Activated CD8-positive, alpha-beta memory T cell treated with anti-CD3 and anti-CD28 coated beads for 4 hours (primary cell): ENCODE results near the gene FAM117A.
"Not testable (repeated sequence)": the region's sequence is repeated elsewhere in the genome, so short reads cannot be mapped to it uniquely, and the experiment has no call there.

Source experiments
- DNase-seq, 2 donors: peaks; one replicate each; pipeline ENCODE4 v3.0.0-alpha.2; 2020; ENCODE audit warnings: low read depth in 2 of 2

FAM117A gene

GRCh38 chr17:49739641-49740271 lies 24.2 kb downstream of the FAM117A start:
- peak; percentile 77 to 83 for DNase-seq

GRCh38 chr17:49738456-49739163 lies 25.3 kb downstream of the FAM117A start:
- DNase-seq, result no peak

- DNase-seq, result no peak
These were observed 29.1 kb downstream of the FAM117A start for GRCh38 chr17:49734515-49735490.

GRCh38 chr17:49731435-49731831 lies 32.5 kb downstream of the FAM117A start:
- DNase-seq, result no peak

- no peak for DNase-seq
These were observed 33.0 kb downstream of the FAM117A start for GRCh38 chr17:49730785-49731434.

- DNase-seq, result no peak
These were observed 33.7 kb downstream of the FAM117A start for GRCh38 chr17:49730078-49730784.

DNA sequence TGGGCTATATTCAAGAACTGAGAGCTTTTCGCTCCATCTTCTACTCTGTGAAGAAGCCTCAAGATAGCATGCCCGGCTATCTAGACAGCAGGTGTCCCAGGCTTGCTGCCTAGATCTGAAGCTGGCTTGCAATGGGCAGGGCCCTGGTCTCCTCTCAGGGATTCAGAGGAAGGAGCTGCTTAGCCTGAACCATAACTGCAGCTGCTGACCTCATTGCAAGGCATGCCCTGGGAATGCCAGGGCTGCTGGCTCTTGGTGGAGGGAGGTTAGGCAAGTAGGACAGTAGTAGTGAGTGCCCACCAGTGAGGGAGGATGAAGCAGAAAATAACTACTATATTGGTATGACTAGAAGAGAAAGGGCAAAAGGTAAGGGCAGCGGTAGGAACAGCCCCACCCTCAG lies 34.9 kb downstream of the FAM117A start:
- DNase-seq, result no peak

DNA sequence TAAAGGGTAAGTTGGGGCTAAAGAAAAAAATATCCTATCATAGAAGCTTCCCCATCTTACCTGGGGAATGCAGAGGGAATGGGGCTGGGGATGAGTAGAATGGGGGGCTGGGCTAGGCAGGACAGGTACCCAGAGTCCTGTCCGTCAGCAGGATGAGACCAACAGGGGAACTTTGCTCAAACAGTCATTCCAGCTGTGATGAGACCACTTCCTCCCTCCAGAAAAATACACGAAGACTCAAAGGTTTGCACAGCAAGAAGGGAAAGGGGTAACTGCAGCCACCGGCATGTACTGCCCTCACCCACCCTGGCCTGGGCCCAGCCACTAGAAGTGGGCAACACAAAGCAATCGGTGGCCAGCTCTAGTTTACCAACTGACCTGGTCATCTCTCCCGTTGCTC lies 35.5 kb downstream of the FAM117A start:
- DNase-seq, result no peak

DNA sequence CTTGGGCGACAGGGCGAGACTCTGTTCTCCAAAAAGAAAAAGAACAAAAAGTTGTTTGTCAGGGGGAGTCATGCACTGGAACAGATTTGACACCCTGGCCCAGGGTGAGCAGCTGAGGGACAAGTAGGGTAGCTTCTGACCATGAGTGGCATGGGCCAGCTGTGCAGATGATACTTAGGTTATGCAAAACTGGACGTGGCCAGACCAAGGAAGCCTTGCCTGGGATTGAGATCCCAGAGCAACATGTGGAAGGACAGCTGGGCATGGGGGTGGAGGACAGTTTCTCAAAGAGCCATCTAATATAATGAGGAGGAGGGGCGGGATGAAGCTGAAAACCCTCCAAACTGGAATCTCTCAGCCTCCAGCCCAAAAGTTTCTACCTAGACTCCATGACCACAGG lies 36.6 kb downstream of the FAM117A start:
- DNase-seq, result no peak

DNA sequence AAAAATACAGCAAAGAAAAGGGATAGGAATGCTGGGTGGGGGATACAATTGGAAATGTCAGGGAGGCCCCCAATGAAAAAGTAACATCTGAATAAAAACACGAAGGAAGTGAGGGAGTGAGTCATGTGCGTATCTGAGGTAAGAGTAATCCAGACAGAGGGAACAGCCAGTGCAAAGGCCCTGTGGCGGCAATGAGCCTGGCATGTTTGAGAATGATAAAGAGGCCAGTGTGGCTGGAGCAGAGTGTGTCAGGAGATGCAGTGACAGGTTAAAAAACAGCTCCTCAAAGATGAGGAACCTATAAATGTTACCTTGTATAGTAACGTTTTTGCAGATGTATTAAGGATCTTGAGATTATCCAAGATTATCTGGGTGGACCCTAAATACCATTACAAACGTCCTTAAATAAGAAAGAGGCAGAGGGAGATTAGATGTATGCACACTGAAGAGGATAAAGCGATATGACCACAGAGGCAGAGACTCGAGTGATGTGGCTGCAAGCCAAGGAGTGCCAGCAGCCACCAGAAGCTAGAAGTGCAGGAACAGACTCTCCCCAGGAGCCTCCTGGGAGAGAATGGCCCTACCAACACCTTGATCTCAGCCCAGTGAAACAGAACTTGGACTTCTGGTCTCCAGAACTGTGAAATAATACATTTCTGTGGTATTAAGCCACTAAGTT lies 38.3 kb downstream of the FAM117A start:
- no peak for DNase-seq

GRCh38 chr17:49724552-49724951 lies 39.4 kb downstream of the FAM117A start:
- not testable (repeated sequence) for DNase-seq

GRCh38 chr17:49723423-49723822 lies 40.5 kb downstream of the FAM117A start:
- no peak for DNase-seq

GRCh38 chr17:49722066-49722465 lies 41.9 kb downstream of the FAM117A start:
- no peak for DNase-seq

DNA sequence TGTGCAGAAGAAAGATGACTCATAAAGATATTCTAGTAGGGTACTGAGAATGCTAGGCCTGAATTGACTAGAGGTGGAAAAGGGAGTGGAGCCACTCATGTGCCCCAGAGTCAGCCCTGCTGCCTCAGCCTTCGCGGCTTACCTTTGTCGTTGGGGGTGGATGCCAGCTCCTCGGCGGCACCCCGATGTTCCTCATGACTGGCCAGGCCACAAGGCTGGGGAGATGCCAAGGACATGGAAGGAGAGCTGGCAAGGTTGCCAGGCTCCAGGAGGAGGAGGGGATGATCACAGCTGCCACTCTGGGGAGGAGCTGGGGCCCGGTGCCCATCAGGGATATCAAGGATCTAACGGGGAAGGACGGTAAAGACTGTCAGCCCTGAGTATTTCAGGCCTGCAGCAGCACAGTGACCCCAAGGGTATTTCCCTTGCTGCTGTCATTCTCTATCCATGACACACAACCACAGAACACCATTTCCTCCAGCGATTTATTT lies 46.5 kb downstream of the FAM117A start:
- no peak for DNase-seq

- no peak for DNase-seq
These were observed 47.1 kb downstream of the FAM117A start for GRCh38 chr17:49716668-49717364.

- no peak for DNase-seq
These were observed 48.1 kb downstream of the FAM117A start for GRCh38 chr17:49715717-49716279.

DNA sequence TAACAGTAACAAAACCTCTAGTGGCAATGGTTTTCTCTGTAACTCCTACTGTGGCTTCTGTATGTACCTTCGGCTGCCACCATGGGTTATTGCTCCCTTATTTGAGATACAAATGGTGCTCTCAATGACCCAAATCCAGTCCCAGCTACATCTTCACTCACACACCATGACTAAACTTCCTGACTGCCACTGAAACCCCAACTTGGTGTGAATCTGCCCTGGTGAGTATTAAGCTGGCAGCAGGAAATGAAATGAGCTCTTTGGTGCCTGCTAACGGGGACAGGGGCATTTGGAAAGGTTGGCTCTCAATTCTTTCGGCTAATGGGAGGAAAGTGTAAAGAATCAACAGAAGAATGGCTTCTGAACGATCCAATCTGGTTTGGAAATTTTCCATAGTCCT lies 48.7 kb downstream of the FAM117A start:
- no peak for DNase-seq

GRCh38 chr17:49708515-49709183 lies 55.3 kb downstream of the FAM117A start:
- DNase-seq, result no peak
